Tibial artery (tissue), 4 donors: ENCODE data around the gene CLEC10A.
"Not testable (repeated sequence)": the region's sequence is repeated elsewhere in the genome, so short reads cannot be mapped to it uniquely, and the experiment has no call there.

Experiments used
- DNase-seq, 2 donors: peaks; one replicate each; pipeline ENCODE4 v3.0.0-alpha.2; 2019
- H3K27ac ChIP-seq, 2 donors: fragments of 200-600 bp; sonication (generic) in 1 of 2; 1 replicate in 1 of 2; 2 replicates in 1 of 2; pipeline ENCODE4 v1.5.1; 2018 to 2019; ENCODE audit warnings: mild to moderate bottlenecking in 1 of 2
- H3K27me3 ChIP-seq, 2 donors: fragments of 200-600 bp; sonication (generic) in 1 of 2; one replicate each; pipeline versions ENCODE4 v1.5.1 to v1.6.0; 2016 to 2019
- H3K36me3 ChIP-seq, 3 donors: fragments of 200-600 bp; sonication (generic) in 2 of 3; one replicate each; pipeline ENCODE4 v1.5.1; 2016 to 2019; ENCODE audit warnings: mild to moderate bottlenecking in 2 of 3
- H3K4me1 ChIP-seq, 4 donors: fragments of 200-600 bp; sonication (generic) in 2 of 4; 1 replicate in 3 of 4; 2 replicates in 1 of 4; pipeline ENCODE4 v1.5.1; 2016 to 2019
- H3K4me3 ChIP-seq, 2 donors: fragments of 200-600 bp; sonication (generic) in 1 of 2; 1 replicate in 1 of 2; 2 replicates in 1 of 2; pipeline ENCODE4 v1.5.1; 2018 to 2019; ENCODE audit warnings: mild to moderate bottlenecking in 2 of 2
- H3K9me3 ChIP-seq, 3 donors: fragments of 200-600 bp; sonication (generic) in 1 of 3; one replicate each; pipeline ENCODE4 v1.5.1; 2016 to 2019
- intact Hi-C: fragments of 100-400 bp; cut with DNase I; formaldehyde crosslinking; loops from one replicate; pipeline ENCODE4 v1.15.0; 2023; ENCODE audit warnings: low total_unique reads
- TF ChIP-seq, protein P1 (sequence below), 2 experiments: fragments of 200-600 bp in 1 of 2; fragments of 450-650 bp in 1 of 2; IDR thresholded peaks; one replicate each; pipeline ENCODE4 v1.5.1; 2017 to 2019; ENCODE audit warnings: antibody characterized with exemption in 2 of 2, mild to moderate bottlenecking in 1 of 2, moderate library complexity in 1 of 2

Gene CLEC10A

DNA sequence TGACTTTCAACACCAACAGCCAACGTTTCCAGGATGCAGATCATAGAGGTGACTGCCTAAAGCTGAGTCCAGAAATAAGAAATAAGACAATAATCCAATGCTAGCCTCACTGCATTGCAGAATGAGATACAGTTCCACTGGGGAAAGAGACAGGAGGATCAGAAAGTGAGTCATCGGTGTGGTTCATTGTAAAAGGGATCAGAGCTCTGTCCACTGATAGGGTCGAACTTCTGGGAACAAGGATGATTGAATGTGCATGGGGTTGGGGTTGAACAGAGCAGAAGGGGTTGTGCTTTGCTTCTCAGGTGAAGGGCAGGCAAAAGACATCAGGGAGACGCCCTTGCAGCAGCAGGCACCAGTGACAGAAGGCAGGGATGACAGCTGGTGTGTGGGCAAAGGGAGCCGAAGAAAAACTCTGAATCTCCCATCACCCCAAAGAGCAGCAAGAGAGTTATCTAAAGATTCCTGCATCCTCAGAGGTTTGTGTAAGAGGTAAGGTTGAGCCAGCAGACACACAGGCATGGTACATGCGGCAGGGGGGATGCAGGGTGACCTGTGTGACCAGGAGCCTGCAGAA is 16.4 kb downstream of the CLEC10A start:
- Histone ChIP-seq H3K9me3 (peaks cover 0 to 11% (median 11%) of the 10 kb centered on the region in 3 donors), H3K4me3 (no peak overlapping the region), H3K36me3 (no peaks in the 10 kb centered on the region), H3K27ac (no peak overlapping the region), H3K27me3 (peaks cover 0 to 16% of the 10 kb centered on the region in 2 donors), H3K4me1 (no peaks in the 10 kb centered on the region)
- TF ChIP-seq, protein P1, sequence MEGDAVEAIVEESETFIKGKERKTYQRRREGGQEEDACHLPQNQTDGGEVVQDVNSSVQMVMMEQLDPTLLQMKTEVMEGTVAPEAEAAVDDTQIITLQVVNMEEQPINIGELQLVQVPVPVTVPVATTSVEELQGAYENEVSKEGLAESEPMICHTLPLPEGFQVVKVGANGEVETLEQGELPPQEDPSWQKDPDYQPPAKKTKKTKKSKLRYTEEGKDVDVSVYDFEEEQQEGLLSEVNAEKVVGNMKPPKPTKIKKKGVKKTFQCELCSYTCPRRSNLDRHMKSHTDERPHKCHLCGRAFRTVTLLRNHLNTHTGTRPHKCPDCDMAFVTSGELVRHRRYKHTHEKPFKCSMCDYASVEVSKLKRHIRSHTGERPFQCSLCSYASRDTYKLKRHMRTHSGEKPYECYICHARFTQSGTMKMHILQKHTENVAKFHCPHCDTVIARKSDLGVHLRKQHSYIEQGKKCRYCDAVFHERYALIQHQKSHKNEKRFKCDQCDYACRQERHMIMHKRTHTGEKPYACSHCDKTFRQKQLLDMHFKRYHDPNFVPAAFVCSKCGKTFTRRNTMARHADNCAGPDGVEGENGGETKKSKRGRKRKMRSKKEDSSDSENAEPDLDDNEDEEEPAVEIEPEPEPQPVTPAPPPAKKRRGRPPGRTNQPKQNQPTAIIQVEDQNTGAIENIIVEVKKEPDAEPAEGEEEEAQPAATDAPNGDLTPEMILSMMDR (IDR thresholded peaks at IDR 0.05): no peak
- intact Hi-C loops: no loop called here
- DNase-seq: no peak

DNA sequence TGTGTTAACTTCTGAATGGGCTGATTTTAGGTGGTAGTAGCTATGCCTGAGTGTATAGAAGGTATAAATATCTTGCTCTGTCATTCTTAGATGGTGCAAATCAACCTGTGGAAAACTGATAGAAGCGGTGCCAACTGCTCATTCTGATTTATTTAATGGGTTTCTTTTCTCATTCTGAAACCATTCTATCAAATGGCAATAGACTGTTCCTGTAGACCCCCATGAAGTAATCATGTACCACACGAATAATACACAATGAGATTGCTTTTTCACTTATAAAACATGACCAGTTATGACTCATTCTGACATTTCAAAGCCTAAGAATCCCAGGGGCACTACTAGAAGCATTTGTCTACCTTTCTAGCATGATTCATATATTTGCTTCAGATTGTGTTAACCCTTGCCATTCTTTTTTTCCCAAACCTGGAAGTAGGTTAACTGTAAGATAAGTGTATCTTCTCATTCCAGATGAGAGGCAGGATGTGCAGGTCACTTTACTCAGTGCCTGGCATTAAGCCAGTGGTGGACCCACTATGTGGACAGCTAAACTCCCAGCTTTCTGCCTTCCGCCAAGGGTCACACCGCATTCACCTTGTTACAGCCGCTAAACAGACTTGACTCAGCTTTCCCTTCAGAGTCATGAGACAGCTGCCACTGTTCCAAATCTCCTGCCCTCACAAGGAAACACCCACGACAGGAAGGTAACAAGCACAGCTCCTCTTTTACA is 19.7 kb downstream of the CLEC10A start:
- Histone ChIP-seq H3K9me3 (no peaks in the 10 kb centered on the region), H3K4me1 (no peaks in the 10 kb centered on the region), H3K4me3 (no peak overlapping the region), H3K27ac (no peak overlapping the region), H3K27me3 (peaks cover 0 to 19% of the 10 kb centered on the region in 2 donors), H3K36me3 (no peaks in the 10 kb centered on the region)
- TF ChIP-seq, protein P1 (IDR thresholded peaks at IDR 0.05): no peak
- no peak for DNase-seq
- intact Hi-C loops: no loop called here

DNA sequence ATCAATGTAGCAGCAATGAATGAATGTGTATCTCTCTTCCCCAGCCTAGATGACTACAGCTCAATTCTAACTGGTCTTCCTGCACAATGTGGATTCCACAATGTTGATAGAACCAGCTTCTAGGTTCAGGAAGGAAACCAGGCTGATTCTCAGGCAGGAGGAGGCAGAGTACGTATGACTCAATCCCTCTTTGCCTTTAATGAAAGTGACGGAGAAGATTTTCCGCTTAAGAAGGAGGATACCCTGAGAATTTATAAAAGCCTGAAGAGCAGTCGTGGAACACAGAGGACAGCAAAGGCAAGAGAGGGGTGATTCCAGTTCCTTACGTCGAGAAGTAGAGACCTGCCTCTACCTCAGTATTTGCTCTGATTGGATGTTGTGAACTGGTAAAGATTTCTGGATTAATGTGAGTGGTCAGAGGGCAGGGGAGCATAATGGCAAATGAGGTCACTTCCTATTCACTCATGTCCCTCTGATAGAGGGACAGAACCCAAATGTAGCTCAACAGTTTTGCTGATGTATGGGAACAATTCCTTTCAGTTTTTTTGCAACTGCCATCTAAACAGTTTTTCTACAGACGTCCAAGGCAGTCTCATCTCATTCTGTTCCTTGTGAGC is 21.1 kb downstream of the CLEC10A start:
- peaks cover 0 to 20% of the 10 kb centered on the region in 2 donors for H3K27me3 ChIP-seq
- DNase-seq: no peak
- H3K36me3 ChIP-seq: no peaks in the 10 kb centered on the region
- no peak overlapping the region for H3K4me3 ChIP-seq
- H3K27ac ChIP-seq: no peak overlapping the region
- no peaks in the 10 kb centered on the region for H3K4me1 ChIP-seq
- intact Hi-C loops: no loop called here
- no peaks in the 10 kb centered on the region for H3K9me3 ChIP-seq
- TF ChIP-seq, protein P1 (IDR thresholded peaks at IDR 0.05): no peak

DNA sequence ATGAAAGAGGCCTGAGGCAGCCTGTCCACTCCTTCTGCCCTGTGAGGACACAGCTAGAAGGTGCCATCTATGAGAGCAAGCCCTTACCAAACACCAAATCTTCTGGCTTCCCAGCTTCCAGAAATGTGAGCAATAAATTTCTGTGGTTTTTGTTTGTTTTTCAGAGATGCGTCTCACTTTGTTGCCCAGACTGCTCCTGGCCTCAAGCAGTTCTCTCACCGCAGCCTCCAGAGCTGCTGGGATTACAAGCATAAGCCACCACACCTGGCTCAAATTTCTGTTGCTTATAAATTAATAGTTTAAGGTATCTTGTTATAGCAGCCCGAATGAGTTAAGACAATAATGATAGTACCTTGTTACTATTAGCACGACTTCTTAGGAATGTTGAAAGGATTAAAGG is 23.7 kb downstream of the CLEC10A start:
- Histone ChIP-seq H3K27ac (no peak overlapping the region), H3K36me3 (no peaks in the 10 kb centered on the region), H3K27me3 (peaks cover 0 to 25% of the 10 kb centered on the region in 2 donors), H3K4me1 (no peaks in the 10 kb centered on the region), H3K9me3 (no peaks in the 10 kb centered on the region), H3K4me3 (no peak overlapping the region)
- no peak for DNase-seq
- intact Hi-C loops: no loop called here
- TF ChIP-seq, protein P1 (IDR thresholded peaks at IDR 0.05): no peak

DNA sequence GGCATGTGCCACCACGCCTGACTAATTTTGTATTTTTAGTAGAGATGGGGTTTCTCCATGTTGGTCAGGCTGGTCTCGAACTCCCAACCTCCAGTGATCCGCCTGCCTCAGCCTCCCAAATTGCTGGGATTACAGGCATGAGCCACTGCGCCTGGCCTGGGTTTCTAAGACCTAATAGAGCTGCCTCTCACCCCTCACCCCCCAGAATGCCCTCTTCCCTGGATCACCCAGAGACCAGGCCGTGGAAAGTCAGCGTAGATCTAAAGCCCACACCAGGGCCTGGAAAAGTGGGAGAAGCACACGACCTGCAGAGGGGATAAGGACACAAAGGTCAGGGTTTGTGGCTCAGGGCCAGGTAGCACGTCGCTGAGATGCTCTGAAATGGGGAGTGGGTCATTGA is 29.5 kb downstream of the CLEC10A start:
- Histone ChIP-seq H3K27me3 (peaks cover 0 to 59% of the 10 kb centered on the region in 2 donors), H3K4me1 (peaks cover 0 to 14% (median 5%) of the 10 kb centered on the region in 4 donors)
- H3K4me3 ChIP-seq, H3K27ac ChIP-seq, H3K36me3 ChIP-seq, H3K9me3 ChIP-seq, intact Hi-C loops, DNase-seq: not testable (repeated sequence)

DNA sequence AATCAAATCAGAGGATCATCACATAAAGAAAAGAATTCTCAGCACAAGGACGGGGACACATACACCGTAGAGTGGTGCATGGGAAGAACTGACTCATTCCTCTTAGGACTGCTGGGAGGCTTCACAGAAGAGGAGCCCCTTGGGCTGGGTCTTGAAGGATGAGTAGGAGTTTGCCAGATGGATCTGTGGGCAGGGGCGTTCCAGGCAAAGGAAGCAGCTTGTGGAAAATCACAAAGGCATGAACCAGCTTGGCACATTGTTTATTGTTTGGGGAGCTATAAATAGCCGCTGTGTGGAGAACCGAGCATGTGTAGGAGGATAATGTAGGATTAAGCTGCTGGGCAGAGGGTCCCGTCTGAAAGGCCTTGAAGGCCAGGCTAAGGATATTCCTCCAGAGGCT is 31.1 kb downstream of the CLEC10A start:
- intact Hi-C loops: loop anchor here (5.0 kb wide), 1 partner anchor 88 kb away; no protein-coding TSS in a partner anchor
- Histone ChIP-seq H3K27me3 (peaks cover 4 to 68% of the 10 kb centered on the region in 2 donors), H3K4me3 (no peak overlapping the region), H3K4me1 (peaks cover 0 to 15% (median 7%) of the 10 kb centered on the region in 4 donors), H3K36me3 (no peaks in the 10 kb centered on the region), H3K27ac (no peak overlapping the region), H3K9me3 (no peaks in the 10 kb centered on the region)
- TF ChIP-seq, protein P1 (IDR thresholded peaks at IDR 0.05): no peak
- DNase-seq: no peak
